ENCODE measurements around the gene CTDP1. TPM values are rescaled to one million over a fixed set of nuclear protein-coding genes. Genes with fewer than 3 reads are reported as not detected.
"Not testable (repeated sequence)": the region's sequence is repeated elsewhere in the genome, so short reads cannot be mapped to it uniquely, and the experiment has no call there.

Gene CTDP1
- total and polyA plus RNA-seq, 4 donors, result 18.8 to 30.5 (median 21.7) TPM

DNA sequence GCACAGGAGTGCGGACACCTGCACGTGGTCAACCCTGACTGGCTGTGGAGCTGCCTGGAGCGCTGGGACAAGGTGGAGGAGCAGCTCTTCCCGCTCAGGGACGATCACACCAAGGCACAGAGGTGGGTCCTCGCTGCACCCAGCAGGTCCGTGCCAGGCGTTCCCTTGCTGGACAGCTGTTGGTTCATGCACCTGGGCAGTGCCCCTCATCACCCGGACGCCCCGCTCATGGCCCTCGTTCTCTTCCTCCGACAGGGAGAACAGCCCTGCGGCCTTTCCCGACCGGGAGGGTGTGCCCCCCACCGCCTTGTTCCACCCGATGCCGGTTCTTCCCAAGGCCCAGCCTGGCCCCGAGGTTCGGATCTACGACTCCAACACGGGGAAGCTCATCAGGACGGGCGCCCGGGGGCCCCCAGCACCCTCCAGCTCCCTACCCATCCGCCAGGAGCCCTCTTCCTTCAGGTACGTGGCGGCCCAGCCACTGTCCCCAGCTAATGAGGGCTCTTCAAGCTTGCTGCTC is 38.0 kb downstream of the CTDP1 start:
- DNase-seq, result no peak

DNA sequence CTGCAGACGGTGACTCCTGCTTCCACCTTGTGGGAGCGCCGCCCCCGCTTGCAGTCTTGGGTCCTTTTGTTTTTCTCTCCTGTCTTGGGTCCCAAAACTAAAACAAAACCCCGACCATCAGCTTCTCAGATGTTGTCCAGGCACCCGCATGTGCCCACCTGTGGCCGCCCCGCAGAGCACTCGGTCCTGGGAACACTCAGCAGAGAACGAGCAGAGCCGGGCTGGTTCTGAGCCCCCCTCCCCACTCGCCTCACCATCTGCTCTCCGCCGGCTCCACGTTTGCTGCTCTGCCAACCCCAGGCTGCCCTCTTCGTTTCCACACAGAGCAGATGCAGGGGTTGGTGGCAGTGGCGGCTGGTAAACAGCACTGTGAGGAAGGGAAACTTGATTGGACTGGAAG is 38.5 kb downstream of the CTDP1 start:
- no peaks in the 10 kb centered on the region for H3K27me3 ChIP-seq (ENCODE audit: control insufficient read depth in 3 of 3, insufficient read depth in 3 of 3, low read length in 2 of 3)
- H3K4me1 ChIP-seq (ENCODE audit: control insufficient read depth in 5 of 5, insufficient read depth in 5 of 5, low read length in 5 of 5), result peaks cover 0 to 9% (median 0%) of the 10 kb centered on the region in 5 donors
- peaks cover 8 to 64% (median 15%) of the 10 kb centered on the region in 4 donors for H3K36me3 ChIP-seq (ENCODE audit: control insufficient read depth in 4 of 4, insufficient read depth in 4 of 4, low read length in 4 of 4)
- H3K27ac ChIP-seq (ENCODE audit: low read depth in 1 of 2, low read length in 1 of 2), result no peak overlapping the region
- H3K9me3 ChIP-seq (ENCODE audit: control insufficient read depth in 4 of 4, insufficient read depth in 3 of 4, low read length in 3 of 4), result peaks cover 0 to 3% (median 0%) of the 10 kb centered on the region in 4 donors
- no peak overlapping the region for H3K9ac ChIP-seq (ENCODE audit: insufficient read depth in 1 of 2, low read length in 2 of 2)
- no peak for TF ChIP-seq CTCF (IDR thresholded peaks at IDR 0.05; ENCODE audit: control extremely low read depth, extremely low read depth)
- WGBS, 2 donors, result 96 to 98% methylated on average over 17 of the region's 17 CpGs
- ATAC-seq (ENCODE audit: insufficient read depth, low FRiP score) (no peak), DNase-seq (no peak)
- H3K4me3 ChIP-seq, result no peak overlapping the region

More for the DNA sequence above, 38.0 kb downstream of the CTDP1 start:
- no peak overlapping the region for H3K4me3 ChIP-seq
- TF ChIP-seq CTCF (IDR thresholded peaks at IDR 0.05; ENCODE audit: control extremely low read depth, extremely low read depth), result no peak
- H3K4me1 ChIP-seq (ENCODE audit: control insufficient read depth in 5 of 5, insufficient read depth in 5 of 5, low read length in 5 of 5), result peaks cover 0 to 7% (median 0%) of the 10 kb centered on the region in 5 donors
- no peak for ATAC-seq (ENCODE audit: insufficient read depth, low FRiP score)
- peaks cover 8 to 60% (median 13%) of the 10 kb centered on the region in 4 donors for H3K36me3 ChIP-seq (ENCODE audit: control insufficient read depth in 4 of 4, insufficient read depth in 4 of 4, low read length in 4 of 4)
- peaks cover 0 to 2% (median 0%) of the 10 kb centered on the region in 4 donors for H3K9me3 ChIP-seq (ENCODE audit: control insufficient read depth in 4 of 4, insufficient read depth in 3 of 4, low read length in 3 of 4)
- no peak overlapping the region for H3K9ac ChIP-seq (ENCODE audit: insufficient read depth in 1 of 2, low read length in 2 of 2)
- no peak overlapping the region for H3K27ac ChIP-seq (ENCODE audit: low read depth in 1 of 2, low read length in 1 of 2)
- 97 to 98% methylated on average over 29 of the region's 29 CpGs for WGBS, 2 donors
- H3K27me3 ChIP-seq (ENCODE audit: control insufficient read depth in 3 of 3, insufficient read depth in 3 of 3, low read length in 2 of 3), result no peaks in the 10 kb centered on the region

DNA sequence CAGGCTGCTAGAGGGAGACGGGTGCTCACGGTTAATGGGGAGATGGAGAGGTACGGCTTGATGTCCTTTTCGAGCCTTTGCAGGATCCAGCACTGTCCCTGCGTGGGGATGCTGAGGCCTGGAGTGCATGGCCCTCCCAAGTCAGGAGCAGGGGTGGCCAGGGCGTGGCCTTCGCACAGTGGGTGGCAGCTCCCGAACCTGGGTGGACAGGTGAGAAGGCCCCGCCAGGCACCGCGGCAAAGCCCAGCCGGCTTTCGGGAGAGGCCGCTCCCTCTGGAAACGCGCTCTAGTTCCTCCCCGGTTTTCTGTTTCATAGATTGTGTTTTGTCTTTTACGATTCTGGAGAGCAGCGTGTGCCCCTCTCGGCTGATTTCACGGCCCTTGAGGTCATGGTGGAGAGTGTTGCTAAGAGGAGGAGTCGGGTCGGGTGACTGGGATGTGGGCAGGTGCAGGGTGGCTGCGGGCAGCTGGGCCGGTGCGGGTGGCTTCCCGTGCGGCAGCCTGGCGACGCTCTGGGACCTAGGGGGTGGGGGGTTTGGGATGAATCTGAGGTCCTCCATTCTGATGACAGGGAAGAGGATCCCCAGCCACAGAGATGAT is 39.4 kb downstream of the CTDP1 start:
- 97 to 98% methylated on average over 30 of the region's 30 CpGs for WGBS, 2 donors
- Histone ChIP-seq H3K9me3 (ENCODE audit: control insufficient read depth in 4 of 4, insufficient read depth in 3 of 4, low read length in 3 of 4) (peaks cover 0 to 7% (median 0%) of the 10 kb centered on the region in 4 donors), H3K9ac (ENCODE audit: insufficient read depth in 1 of 2, low read length in 2 of 2) (no peak overlapping the region), H3K27me3 (ENCODE audit: control insufficient read depth in 3 of 3, insufficient read depth in 3 of 3, low read length in 2 of 3) (no peaks in the 10 kb centered on the region), H3K36me3 (ENCODE audit: control insufficient read depth in 4 of 4, insufficient read depth in 4 of 4, low read length in 4 of 4) (peaks cover 4 to 66% (median 16%) of the 10 kb centered on the region in 4 donors), H3K4me3 (no peak overlapping the region), H3K4me1 (ENCODE audit: control insufficient read depth in 5 of 5, insufficient read depth in 5 of 5, low read length in 5 of 5) (peaks cover 0 to 9% (median 0%) of the 10 kb centered on the region in 5 donors), H3K27ac (ENCODE audit: low read depth in 1 of 2, low read length in 1 of 2) (no peak overlapping the region)
- no peak for DNase-seq
- ATAC-seq (ENCODE audit: insufficient read depth, low FRiP score), result no peak
- TF ChIP-seq CTCF (IDR thresholded peaks at IDR 0.05; ENCODE audit: control extremely low read depth, extremely low read depth), result no peak

DNA sequence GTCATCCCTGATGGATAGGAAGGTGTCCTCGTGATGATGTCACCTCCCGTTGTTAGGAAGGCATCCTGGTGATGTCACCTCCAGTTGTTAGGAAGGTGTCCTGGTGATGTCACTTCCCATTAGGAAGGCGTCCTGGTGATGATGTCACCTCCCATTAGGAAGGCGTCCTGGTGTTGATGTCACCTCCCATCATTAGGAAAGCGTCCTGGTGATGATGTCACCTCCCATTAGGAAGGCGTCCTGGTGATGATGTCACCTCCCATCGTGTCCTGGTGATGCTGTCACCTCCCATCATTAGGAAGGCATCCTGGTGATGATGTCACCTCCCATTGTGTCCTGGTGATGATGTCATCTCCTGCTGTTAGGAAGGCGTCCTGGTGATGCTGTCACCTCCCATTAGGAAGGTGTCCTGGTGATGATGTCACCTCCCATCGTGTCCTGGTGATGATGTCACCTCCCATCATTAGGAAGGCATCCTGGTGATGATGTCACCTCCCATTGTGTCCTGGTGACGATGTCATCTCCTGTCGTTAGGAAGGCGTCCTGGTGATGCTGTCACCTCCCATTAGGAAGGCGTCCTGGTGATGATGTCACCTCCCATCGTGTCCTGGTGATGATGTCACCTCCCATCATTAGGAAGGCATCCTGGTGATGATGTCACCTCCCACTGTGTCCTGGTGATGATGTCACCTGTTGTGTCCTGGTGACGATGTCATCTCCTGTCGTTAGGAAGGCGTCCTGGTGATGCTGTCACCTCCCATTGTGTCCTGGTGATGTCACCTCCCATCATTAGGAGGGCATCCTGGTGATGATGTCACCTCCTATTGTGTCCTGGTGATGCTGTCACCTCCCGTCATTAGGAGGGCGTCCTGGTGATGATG is 40.1 kb downstream of the CTDP1 start:
- H3K27ac ChIP-seq (ENCODE audit: low read depth in 1 of 2, low read length in 1 of 2); H3K9me3 ChIP-seq (ENCODE audit: control insufficient read depth in 4 of 4, insufficient read depth in 3 of 4, low read length in 3 of 4); H3K4me1 ChIP-seq (ENCODE audit: control insufficient read depth in 5 of 5, insufficient read depth in 5 of 5, low read length in 5 of 5); H3K27me3 ChIP-seq (ENCODE audit: control insufficient read depth in 3 of 3, insufficient read depth in 3 of 3, low read length in 2 of 3); ATAC-seq (ENCODE audit: insufficient read depth, low FRiP score); H3K9ac ChIP-seq (ENCODE audit: insufficient read depth in 1 of 2, low read length in 2 of 2); DNase-seq; H3K4me3 ChIP-seq: not testable (repeated sequence)
- H3K36me3 ChIP-seq (ENCODE audit: control insufficient read depth in 4 of 4, insufficient read depth in 4 of 4, low read length in 4 of 4), result peaks cover 4 to 63% (median 16%) of the 10 kb centered on the region in 4 donors
- 93 to 96% methylated on average over 17 to 19 of the region's 19 CpGs for WGBS, 2 donors

Data from lung (tissue), 12 donors.